ENCODE measurements around the gene GNL2.
"Not testable (repeated sequence)": the region's sequence is repeated elsewhere in the genome, so short reads cannot be mapped to it uniquely, and the experiment has no call there.

GNL2 gene

DNA sequence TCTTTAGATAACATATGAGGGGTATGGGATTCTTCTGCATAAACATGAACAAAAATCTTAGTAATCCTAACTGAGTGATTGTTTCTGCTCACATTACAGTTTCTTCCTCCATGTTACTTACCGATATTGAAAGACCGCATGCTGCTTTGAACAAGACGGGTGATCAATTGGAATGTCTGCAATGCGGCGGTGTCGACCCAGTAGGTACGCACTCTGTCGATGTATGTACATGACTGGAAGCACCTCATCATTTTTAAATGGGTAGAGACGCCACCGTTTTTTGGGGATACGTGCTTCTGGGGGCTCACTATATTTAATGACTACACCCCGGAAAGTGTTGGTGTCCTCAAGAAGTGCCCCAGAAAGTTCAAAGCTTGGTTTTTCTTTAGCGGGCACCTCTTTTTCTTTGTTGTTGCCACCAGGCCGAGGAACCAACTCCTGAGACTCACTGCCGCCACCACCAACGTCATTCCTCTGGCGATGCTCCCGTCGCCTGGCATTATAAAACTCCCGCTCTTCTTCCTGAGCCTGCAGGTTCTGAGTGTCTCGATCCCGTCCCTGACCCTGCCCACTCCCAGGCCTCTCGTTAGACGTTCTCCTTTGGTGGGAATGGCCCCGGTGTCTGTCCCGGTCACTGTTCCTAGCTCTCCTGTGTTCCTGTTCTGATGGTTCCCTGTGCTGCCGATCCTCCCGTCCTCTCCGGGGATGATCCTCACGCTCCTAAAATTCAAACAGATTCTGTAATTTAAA lies 55.5 kb downstream of the GNL2 start:
- H3K79me2 ChIP-seq (ENCODE audit: insufficient read depth, low read length): no peaks in the 10 kb centered on the region
- no peaks in the 10 kb centered on the region for H4K20me1 ChIP-seq (ENCODE audit: insufficient read depth, low read length)
- no peaks in the 10 kb centered on the region for H3K27me3 ChIP-seq (ENCODE audit: insufficient read depth, low read length)
- H3K9me2 ChIP-seq (ENCODE audit: low read depth, low read length): no peaks in the 10 kb centered on the region
- no peak overlapping the region for H2AFZ ChIP-seq (ENCODE audit: low read length)
- H3F3A ChIP-seq (ENCODE audit: insufficient read depth, low read length): no peaks in the 10 kb centered on the region
- no peak overlapping the region for H3K9ac ChIP-seq (ENCODE audit: low read length)
- H3K4me3 ChIP-seq (ENCODE audit: low read depth, low read length, poor library complexity, severe bottlenecking): no peak overlapping the region
- TF ChIP-seq, protein P1, sequence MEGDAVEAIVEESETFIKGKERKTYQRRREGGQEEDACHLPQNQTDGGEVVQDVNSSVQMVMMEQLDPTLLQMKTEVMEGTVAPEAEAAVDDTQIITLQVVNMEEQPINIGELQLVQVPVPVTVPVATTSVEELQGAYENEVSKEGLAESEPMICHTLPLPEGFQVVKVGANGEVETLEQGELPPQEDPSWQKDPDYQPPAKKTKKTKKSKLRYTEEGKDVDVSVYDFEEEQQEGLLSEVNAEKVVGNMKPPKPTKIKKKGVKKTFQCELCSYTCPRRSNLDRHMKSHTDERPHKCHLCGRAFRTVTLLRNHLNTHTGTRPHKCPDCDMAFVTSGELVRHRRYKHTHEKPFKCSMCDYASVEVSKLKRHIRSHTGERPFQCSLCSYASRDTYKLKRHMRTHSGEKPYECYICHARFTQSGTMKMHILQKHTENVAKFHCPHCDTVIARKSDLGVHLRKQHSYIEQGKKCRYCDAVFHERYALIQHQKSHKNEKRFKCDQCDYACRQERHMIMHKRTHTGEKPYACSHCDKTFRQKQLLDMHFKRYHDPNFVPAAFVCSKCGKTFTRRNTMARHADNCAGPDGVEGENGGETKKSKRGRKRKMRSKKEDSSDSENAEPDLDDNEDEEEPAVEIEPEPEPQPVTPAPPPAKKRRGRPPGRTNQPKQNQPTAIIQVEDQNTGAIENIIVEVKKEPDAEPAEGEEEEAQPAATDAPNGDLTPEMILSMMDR (IDR thresholded peaks at IDR 0.05; ENCODE audit: low read length): no peak
- TF ChIP-seq EZH2 (IDR thresholded peaks at IDR 0.05; ENCODE audit: borderline replicate concordance, low read length): no peak
- no peaks in the 10 kb centered on the region for H3K9me3 ChIP-seq (ENCODE audit: low read length)
- H3K4me2 ChIP-seq (ENCODE audit: low read length): no peak overlapping the region
- no peak overlapping the region for H3K27ac ChIP-seq (ENCODE audit: low read depth, low read length, poor library complexity, severe bottlenecking)
- H3K36me3 ChIP-seq (ENCODE audit: insufficient read depth, low read length): peaks cover 73% of the 10 kb centered on the region
- H3K4me1 ChIP-seq (ENCODE audit: insufficient read depth, low read length, severe bottlenecking): no peaks in the 10 kb centered on the region

DNA sequence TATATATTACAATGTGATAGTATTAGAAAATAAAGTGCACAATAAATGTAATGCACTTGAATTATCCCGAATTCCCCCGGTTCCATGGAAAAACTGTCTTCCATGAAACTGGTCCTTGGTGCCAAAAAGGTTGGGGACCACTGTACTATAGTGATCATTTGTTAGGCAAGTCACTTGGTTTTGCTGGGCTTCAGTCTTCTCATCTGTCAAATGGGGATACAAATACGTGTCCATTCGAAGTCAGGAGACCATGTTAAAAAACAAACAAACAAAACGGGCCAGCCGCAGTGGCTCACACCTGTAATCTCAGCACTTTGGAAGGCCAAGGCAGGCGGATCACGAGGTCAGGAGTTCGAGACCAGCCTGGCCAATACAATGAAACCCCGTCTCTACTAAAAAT lies 56.6 kb downstream of the GNL2 start:
- H3K4me3 ChIP-seq (ENCODE audit: low read depth, low read length, poor library complexity, severe bottlenecking); H3K4me2 ChIP-seq (ENCODE audit: low read length); H3K79me2 ChIP-seq (ENCODE audit: insufficient read depth, low read length); H3K9me3 ChIP-seq (ENCODE audit: low read length); H3K9me2 ChIP-seq (ENCODE audit: low read depth, low read length); H3K27ac ChIP-seq (ENCODE audit: low read depth, low read length, poor library complexity, severe bottlenecking); H3K9ac ChIP-seq (ENCODE audit: low read length); H4K20me1 ChIP-seq (ENCODE audit: insufficient read depth, low read length); H3F3A ChIP-seq (ENCODE audit: insufficient read depth, low read length); H2AFZ ChIP-seq (ENCODE audit: low read length); H3K27me3 ChIP-seq (ENCODE audit: insufficient read depth, low read length); H3K4me1 ChIP-seq (ENCODE audit: insufficient read depth, low read length, severe bottlenecking): not testable (repeated sequence)
- peaks cover 65% of the 10 kb centered on the region for H3K36me3 ChIP-seq (ENCODE audit: insufficient read depth, low read length)

DNA sequence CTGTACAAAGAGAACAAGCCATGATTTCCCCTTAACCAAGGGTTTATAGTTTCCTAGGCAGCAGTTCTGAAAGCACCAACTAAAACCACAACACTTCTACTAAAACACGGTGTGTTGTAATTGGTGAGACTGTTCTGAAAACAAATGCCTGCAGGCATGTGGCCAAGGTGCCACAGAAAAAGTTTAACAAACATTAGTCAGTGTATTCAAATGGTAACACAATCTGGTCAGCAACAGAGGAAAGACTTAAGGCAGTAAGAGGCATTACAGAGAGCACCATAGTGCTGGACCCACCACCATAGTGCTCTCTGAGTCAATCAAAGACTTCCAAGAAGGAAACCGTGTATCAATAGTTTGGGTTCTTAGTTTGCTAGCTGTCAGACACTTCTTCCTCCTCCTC lies 58.4 kb downstream of the GNL2 start:
- Histone ChIP-seq H3K4me2 (ENCODE audit: low read length) (no peak overlapping the region), H3K9me3 (ENCODE audit: low read length) (no peaks in the 10 kb centered on the region), H3K9me2 (ENCODE audit: low read depth, low read length) (no peaks in the 10 kb centered on the region), H3F3A (ENCODE audit: insufficient read depth, low read length) (no peaks in the 10 kb centered on the region), H3K9ac (ENCODE audit: low read length) (no peak overlapping the region), H4K20me1 (ENCODE audit: insufficient read depth, low read length) (no peaks in the 10 kb centered on the region), H3K4me1 (ENCODE audit: insufficient read depth, low read length, severe bottlenecking) (no peaks in the 10 kb centered on the region), H3K36me3 (ENCODE audit: insufficient read depth, low read length) (peaks cover 64% of the 10 kb centered on the region), H3K79me2 (ENCODE audit: insufficient read depth, low read length) (no peaks in the 10 kb centered on the region), H2AFZ (ENCODE audit: low read length) (no peak overlapping the region), H3K27ac (ENCODE audit: low read depth, low read length, poor library complexity, severe bottlenecking) (no peak overlapping the region), H3K4me3 (ENCODE audit: low read depth, low read length, poor library complexity, severe bottlenecking) (no peak overlapping the region), H3K27me3 (ENCODE audit: insufficient read depth, low read length) (no peaks in the 10 kb centered on the region)
- no peak for TF ChIP-seq EZH2 (IDR thresholded peaks at IDR 0.05; ENCODE audit: borderline replicate concordance, low read length)
- TF ChIP-seq, protein P1 (IDR thresholded peaks at IDR 0.05; ENCODE audit: low read length): no peak
